PC-3 (cell line): Measurements from ENCODE around the gene TMA7. TPM values are rescaled to one million over a fixed set of nuclear protein-coding genes. Genes with fewer than 3 reads are reported as not detected.
A peak's percentile ranks its signal among the peaks of the same experiment; 100 is the strongest.

Experiments used
- ATAC-seq: fragments of 200-7000 bp; cut with Tn5 transposase; 2 replicates; pipeline ENCODE4 v1.9.1; 2020; ENCODE audit warnings: mild to moderate bottlenecking, moderate library complexity
- Bru-seq: library from RNA; stranded (reverse); fragments of 400-500 nt; gene quantifications from one replicate; lab custom pipeline; 2021; lab: Mats Ljungman, UMichigan
- BruChase-seq, 2 experiments: library from RNA; stranded (reverse); fragments of 400-500 nt; gene quantifications; one replicate each; lab custom pipeline; 2021; lab: Mats Ljungman, UMichigan
- BruUV-seq: library from RNA; stranded (reverse); fragments of 400-500 nt; replicated peaks from 2 replicates; lab custom pipeline; 2021; lab: Mats Ljungman, UMichigan
- CTCF ChIA-PET: fragments of 300-600 bp; sonication (Branson Sonifier 250); formaldehyde crosslinking; loops from one replicate; lab custom pipeline; 2022; ENCODE audit warnings: antibody characterized with exemption; lab: Charles Lee
- POLR2A ChIA-PET: fragments of 300-600 bp; sonication (Branson Sonifier 250); formaldehyde crosslinking; loops from one replicate; lab custom pipeline; 2022; ENCODE audit warnings: antibody characterized with exemption; ENCODE audit not compliant: unreplicated experiment; lab: Charles Lee
- DNase-seq: peaks from one replicate; pipeline ENCODE4 v3.0.0-alpha.2; 2015
- H2AFZ ChIP-seq: fragments of 300-600 bp; sonication (generic); 2 replicates; pipeline ENCODE4 v1.6.0; 2016; ENCODE audit warnings: antibody characterized with exemption, low read length
- H3F3A ChIP-seq: fragments of 300-600 bp; sonication (generic); one replicate; pipeline ENCODE4 v1.6.0; 2017; ENCODE audit warnings: antibody characterized with exemption, low read length, control low read depth, mild to moderate bottlenecking; ENCODE audit not compliant: unreplicated experiment
- H3K27ac ChIP-seq: fragments of 300-600 bp; sonication (generic); 2 replicates; pipeline ENCODE4 v1.5.1; 2016; ENCODE audit warnings: mild to moderate bottlenecking, low read length
- H3K27me3 ChIP-seq: fragments of 300-600 bp; sonication (generic); 2 replicates; pipeline ENCODE4 v1.6.1; 2016; ENCODE audit warnings: low read length, mixed read lengths
- H3K36me3 ChIP-seq: fragments of 300-600 bp; sonication (generic); 2 replicates; pipeline ENCODE4 v1.6.1; 2016; ENCODE audit warnings: low read depth, mixed run types, low read length, mixed read lengths
- H3K4me1 ChIP-seq: fragments of 300-600 bp; sonication (generic); 2 replicates; pipeline ENCODE4 v1.5.1; 2016; ENCODE audit warnings: low read length; ENCODE audit not compliant: insufficient read depth
- H3K4me2 ChIP-seq: fragments of 300-600 bp; sonication (generic); 2 replicates; pipeline ENCODE4 v1.6.0; 2016; ENCODE audit warnings: low read length
- H3K4me3 ChIP-seq: fragments of 300-600 bp; sonication (generic); 2 replicates; pipeline ENCODE4 v1.5.1; 2016; ENCODE audit warnings: mild to moderate bottlenecking, low read length, mixed read lengths
- H3K79me2 ChIP-seq: fragments of 300-600 bp; sonication (generic); 2 replicates; pipeline ENCODE4 v1.6.1; 2017; ENCODE audit warnings: low read length, mixed read lengths
- H3K9ac ChIP-seq: fragments of 300-600 bp; sonication (generic); 2 replicates; pipeline ENCODE4 v1.6.0; 2016; ENCODE audit warnings: mild to moderate bottlenecking, low read length
- H3K9me2 ChIP-seq: fragments of 300-600 bp; sonication (generic); replicated peaks from 2 replicates; pipeline ENCODE4 v1.6.1; 2016; ENCODE audit warnings: mixed run types, low read length, mixed read lengths
- H3K9me3 ChIP-seq: fragments of 300-600 bp; sonication (generic); 2 replicates; pipeline ENCODE4 v1.6.1; 2016; ENCODE audit warnings: low read length, mixed read lengths
- H4K20me1 ChIP-seq: fragments of 300-600 bp; sonication (generic); 2 replicates; pipeline ENCODE4 v1.6.1; 2016; ENCODE audit warnings: low read length, mixed read lengths
- CTCF ChIP-seq: fragments of 300-600 bp; sonication (generic); conservative IDR thresholded peaks from 2 replicates; pipeline ENCODE4 v1.5.1; 2017; ENCODE audit warnings: antibody characterized with exemption, low read depth, mild to moderate bottlenecking, low read length
- EZH2 ChIP-seq: fragments of 300-600 bp; sonication (generic); IDR thresholded peaks from one replicate; pipeline ENCODE4 v1.6.1; 2017; ENCODE audit warnings: antibody characterized with exemption, mild to moderate bottlenecking, low read length; ENCODE audit not compliant: unreplicated experiment
- EZH2phosphoT487 ChIP-seq: fragments of 300-600 bp; sonication (generic); IDR thresholded peaks from 2 replicates; pipeline ENCODE4 v1.6.1; 2018; ENCODE audit warnings: mild to moderate bottlenecking, antibody characterized with exemption, low read length, borderline replicate concordance
- intact Hi-C: fragments of 100-400 bp; cut with micrococcal nuclease; formaldehyde crosslinking; loops from 2 replicates; pipeline ENCODE4 v1.9.0; 2023
- long read RNA-seq: library from polyadenylated mRNA; unstranded; transcript quantifications from one replicate; pipeline ENCODE4 v2.0.0, GENCODE V29; 2021; ENCODE audit not compliant: unreplicated experiment
- total RNA-seq: library from RNA; depleted of rRNA; stranded (reverse); fragments of >200 nt; gene quantifications from 2 replicates; pipeline ENCODE4 v1.2.3, GENCODE V29; 2014; rRNA removed

The TMA7 gene
- total RNA-seq: 517 and 618 TPM in 2 replicates
- Bru-seq, nascent RNA: percentile 97 among the genes with signal in this experiment
- BruChase-seq, experiment 1, labeled RNA remaining after a 6-hour chase: percentile 95 among the genes with signal in this experiment
- BruChase-seq, experiment 2, labeled RNA remaining after a 2-hour chase: percentile 93 among the genes with signal in this experiment
- long read RNA-seq, transcript TMA7-201 (4 exons, 561 nt): major isoform, 517 of 626 reads
- long read RNA-seq, transcript TMA7-202 (3 exons, 619 nt): minor isoform, 29 of 626 reads
- long read RNA-seq, partial matches to known transcripts: 56 of 626 reads
- long read RNA-seq, other reads (novel, unspliced or antisense): 22 of 626 reads

- intact Hi-C loops: no loop called here
- peak within 1 kb of the TSS; percentile 89 for H3K4me2 ChIP-seq
- TF ChIP-seq EZH2phosphoT487 (no peak), CTCF (no peak), EZH2 (no peak)
- DNase-seq (peak; percentile 99), ATAC-seq (peak; percentile 91)
- BruUV-seq: no TSS peak
- peaks cover 7% of the 10 kb centered on the region for H4K20me1 ChIP-seq
- peak within 1 kb of the TSS; percentile 84 for H2AFZ ChIP-seq
- peak within 1 kb of the TSS; percentile 56 for H3K27ac ChIP-seq
- peaks cover 5% of the 10 kb centered on the region for H3F3A ChIP-seq
- H3K9me3 ChIP-seq: no peaks in the 10 kb centered on the region
- POLR2A ChIA-PET: interaction anchor here (0.5 to 0.7 kb wide), 8 partner anchors 11 to 1956 kb away, joined by 3 to 6 read pairs (median 4); partner anchors contain the start of gene PFKFB4
- H3K4me1 ChIP-seq: peaks cover 17% of the 10 kb centered on the region
- no peaks in the 10 kb centered on the region for H3K27me3 ChIP-seq
- H3K9me2 ChIP-seq: no peaks in the 10 kb centered on the region
- H3K9ac ChIP-seq: peak within 1 kb of the TSS; percentile 93
- CTCF ChIA-PET: interaction anchor here (0.5 to 1.0 kb wide), 5 partner anchors 11 to 245 kb away, joined by 3 to 11 read pairs (median 4); no protein-coding TSS in a partner anchor
- peaks cover 46% of the 10 kb centered on the region for H3K79me2 ChIP-seq
- H3K36me3 ChIP-seq: peaks cover 16% of the 10 kb centered on the region
- peak within 1 kb of the TSS; percentile 99 for H3K4me3 ChIP-seq
Observed at GRCh38 chr3:48439820-48440589, at the start of gene TMA7, which contains the start of gene CCDC51. Gene TMA7 (plus strand): TSS chr3:48440257. CDS start chr3:48440297, 40 bp downstream. Gene CCDC51 (minus strand): TSS chr3:48440119. CDS start chr3:48435128, 4,991 bp downstream.

- no peaks in the 10 kb centered on the region for H3K9me2 ChIP-seq
- intact Hi-C loops: no loop called here
- no peak for ATAC-seq
- no peak overlapping the region for H3K9ac ChIP-seq
- H3F3A ChIP-seq: no peaks in the 10 kb centered on the region
- no peaks in the 10 kb centered on the region for H3K4me1 ChIP-seq
- no peaks in the 10 kb centered on the region for H3K9me3 ChIP-seq
- no peak for DNase-seq
- CTCF ChIA-PET: no interaction called here
- no TSS peak for BruUV-seq
- no peaks in the 10 kb centered on the region for H3K79me2 ChIP-seq
- no peaks in the 10 kb centered on the region for H3K27me3 ChIP-seq
- no peak overlapping the region for H3K27ac ChIP-seq
- TF ChIP-seq EZH2: no peak
- TF ChIP-seq EZH2phosphoT487: no peak
- no peak for TF ChIP-seq CTCF
- no peak overlapping the region for H3K4me3 ChIP-seq
- H3K36me3 ChIP-seq: no peaks in the 10 kb centered on the region
- no peaks in the 10 kb centered on the region for H4K20me1 ChIP-seq
- H3K4me2 ChIP-seq: no peak overlapping the region
- H2AFZ ChIP-seq: no peak overlapping the region
- POLR2A ChIA-PET: no interaction called here
Observed at GRCh38 chr3:48394391-48394790, 45.7 kb upstream of the TMA7 start.
